IPS-18a (cell line): Measurements from ENCODE around the gene GUCA1A.
"Not testable (repeated sequence)": the region's sequence is repeated elsewhere in the genome, so short reads cannot be mapped to it uniquely, and the experiment has no call there.

Experiments used
- H3K27ac ChIP-seq: one replicate; pipeline ENCODE4 v1.5.1; 2013; ENCODE audit warnings: low read length
- H3K27me3 ChIP-seq: one replicate; pipeline ENCODE4 v1.6.1; 2013; ENCODE audit warnings: mild to moderate bottlenecking, low read length; ENCODE audit not compliant: control insufficient read depth, insufficient read depth
- H3K36me3 ChIP-seq: one replicate; pipeline ENCODE4 v1.6.1; 2013; ENCODE audit warnings: low read depth, low read length; ENCODE audit not compliant: control insufficient read depth
- H3K4me1 ChIP-seq: one replicate; pipeline ENCODE4 v1.6.1; 2013; ENCODE audit warnings: low read depth, low read length; ENCODE audit not compliant: control insufficient read depth
- H3K4me3 ChIP-seq: one replicate; pipeline ENCODE4 v1.5.1; 2013; ENCODE audit warnings: low read length
- H3K9ac ChIP-seq: one replicate; pipeline ENCODE4 v1.6.1; 2013; ENCODE audit warnings: mild to moderate bottlenecking, low read length, moderate library complexity
- H3K9me3 ChIP-seq: one replicate; pipeline ENCODE4 v1.6.1; 2013; ENCODE audit warnings: low read depth, low read length; ENCODE audit not compliant: control insufficient read depth

Gene GUCA1A

DNA sequence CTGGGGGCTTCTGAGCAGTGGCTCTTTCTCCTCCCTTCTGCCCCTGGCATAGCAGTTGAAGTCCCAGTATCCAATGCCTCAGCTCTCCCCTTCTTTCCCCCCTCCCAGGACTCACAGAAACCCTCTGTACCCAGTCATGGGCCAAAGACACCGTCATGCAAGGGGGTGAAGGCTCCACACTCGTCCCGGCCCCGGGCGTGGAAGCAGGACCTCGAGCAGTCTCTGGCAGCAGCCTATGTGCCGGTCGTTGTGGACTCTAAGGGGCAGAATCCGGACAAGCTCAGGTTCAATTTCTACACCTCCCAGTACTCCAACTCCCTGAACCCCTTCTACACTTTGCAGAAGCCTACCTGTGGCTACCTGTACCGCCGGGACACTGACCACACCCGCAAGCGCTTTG is 10.4 kb upstream of the GUCA1A start:
- H3K36me3 ChIP-seq: no peaks in the 10 kb centered on the region
- H3K9ac ChIP-seq: no peak overlapping the region
- no peaks in the 10 kb centered on the region for H3K27me3 ChIP-seq
- H3K9me3 ChIP-seq: no peaks in the 10 kb centered on the region
- H3K4me1 ChIP-seq: peaks cover 14% of the 10 kb centered on the region
- no peak overlapping the region for H3K4me3 ChIP-seq
- no peak overlapping the region for H3K27ac ChIP-seq

DNA sequence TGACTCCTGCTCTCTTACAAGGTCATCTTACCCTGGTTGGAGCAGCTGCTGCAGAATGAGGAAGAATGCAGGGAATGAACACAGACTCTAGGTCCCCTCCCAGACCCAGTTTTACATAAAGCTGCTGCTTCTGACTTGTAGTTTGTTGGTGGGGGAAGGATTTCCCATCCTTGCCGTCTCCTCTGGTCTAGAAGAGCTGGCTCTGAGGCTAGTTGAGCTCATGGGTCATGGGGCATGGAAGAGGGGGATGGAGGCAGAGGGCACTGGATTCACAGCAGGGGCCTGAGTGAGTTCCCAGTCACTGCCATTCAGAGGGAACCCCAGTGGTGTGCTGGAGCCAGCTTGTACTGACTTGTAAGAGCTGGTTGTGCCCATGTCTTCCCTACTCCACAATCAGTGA is 9.2 kb upstream of the GUCA1A start:
- no peaks in the 10 kb centered on the region for H3K9me3 ChIP-seq
- no peaks in the 10 kb centered on the region for H3K27me3 ChIP-seq
- H3K9ac ChIP-seq: no peak overlapping the region
- H3K36me3 ChIP-seq: no peaks in the 10 kb centered on the region
- H3K27ac ChIP-seq: no peak overlapping the region
- H3K4me3 ChIP-seq: no peak overlapping the region
- peaks cover 14% of the 10 kb centered on the region for H3K4me1 ChIP-seq

DNA sequence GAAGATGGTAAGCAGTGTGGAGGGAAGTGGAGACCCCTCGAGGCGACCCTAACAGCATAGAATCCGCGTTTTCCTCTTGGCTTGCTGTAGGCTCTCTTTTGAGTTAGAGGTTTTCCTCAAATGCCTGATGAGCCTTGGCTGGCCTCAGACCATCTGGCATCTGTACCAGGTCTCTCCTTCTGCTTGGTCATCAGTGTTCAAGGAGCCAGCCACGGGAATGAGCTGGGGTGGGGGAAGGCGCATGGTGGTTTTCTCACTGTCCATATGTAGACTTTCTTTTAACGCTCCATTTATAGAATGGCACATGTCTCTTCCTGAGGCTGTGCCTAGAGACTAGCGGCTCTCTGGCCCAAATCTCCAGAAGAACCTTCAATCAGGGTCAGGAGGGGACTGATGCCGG is 8.1 kb upstream of the GUCA1A start:
- H3K9me3 ChIP-seq: no peaks in the 10 kb centered on the region
- no peaks in the 10 kb centered on the region for H3K36me3 ChIP-seq
- no peak overlapping the region for H3K4me3 ChIP-seq
- no peak overlapping the region for H3K27ac ChIP-seq
- H3K27me3 ChIP-seq: no peaks in the 10 kb centered on the region
- H3K9ac ChIP-seq: no peak overlapping the region
- peaks cover 14% of the 10 kb centered on the region for H3K4me1 ChIP-seq

DNA sequence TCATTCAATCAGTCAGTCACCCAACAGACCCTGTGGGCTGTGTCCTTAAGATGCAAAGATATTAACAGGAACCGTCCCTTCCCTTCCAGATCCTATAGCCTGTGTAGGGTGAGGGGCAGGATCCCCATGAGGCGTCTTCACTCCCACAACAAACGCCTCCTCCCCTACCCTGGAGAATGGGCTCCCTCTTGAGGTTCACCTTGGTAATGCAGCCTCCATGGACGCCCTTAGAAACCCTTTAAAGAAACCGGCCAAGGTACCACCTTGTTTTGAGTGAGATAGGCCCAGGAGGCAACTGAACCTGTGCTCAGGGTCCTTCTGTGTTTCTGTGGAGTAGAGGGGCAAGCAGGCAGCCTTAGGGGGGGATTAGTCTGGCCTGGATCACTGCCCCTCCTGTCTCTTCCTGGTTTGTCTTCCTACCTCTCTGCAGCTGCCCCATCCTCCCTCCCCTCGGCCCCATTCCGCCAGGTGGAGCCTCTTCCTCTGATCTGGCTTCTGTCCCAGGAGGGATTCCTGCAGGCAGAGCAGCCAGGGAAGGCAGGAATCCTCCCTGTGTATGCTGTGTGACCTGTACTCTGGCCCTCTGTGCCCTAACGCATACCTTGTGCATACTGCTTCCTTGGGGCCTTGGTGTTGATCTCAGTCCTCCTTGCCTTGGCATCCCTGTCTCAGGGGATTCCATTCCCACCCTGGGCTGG is 6.6 kb upstream of the GUCA1A start:
- H3K36me3 ChIP-seq: no peaks in the 10 kb centered on the region
- H3K9ac ChIP-seq: no peak overlapping the region
- peaks cover 14% of the 10 kb centered on the region for H3K4me1 ChIP-seq
- no peaks in the 10 kb centered on the region for H3K9me3 ChIP-seq
- H3K4me3 ChIP-seq: no peak overlapping the region
- no peak overlapping the region for H3K27ac ChIP-seq
- no peaks in the 10 kb centered on the region for H3K27me3 ChIP-seq

DNA sequence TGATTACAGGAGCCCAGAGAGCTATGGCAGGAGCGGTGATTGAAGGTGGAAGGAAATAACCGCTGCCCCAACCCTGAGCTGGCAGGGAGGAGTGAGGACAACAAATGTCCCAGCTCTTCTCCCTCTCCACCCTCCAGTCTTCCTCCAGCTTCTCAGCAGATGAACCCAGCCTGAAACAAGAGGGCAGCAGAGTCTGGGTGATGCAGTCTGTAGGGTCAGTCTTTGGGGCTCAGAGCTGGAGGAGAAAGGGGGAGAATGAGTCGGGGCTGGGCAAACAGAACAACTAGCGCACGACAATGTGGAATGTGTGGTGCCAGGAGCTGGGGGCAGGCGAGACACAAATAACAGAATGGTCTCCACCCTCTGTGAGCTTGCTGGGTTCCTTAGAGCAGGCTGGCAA is 4.5 kb upstream of the GUCA1A start:
- Histone ChIP-seq H3K4me3 (no peak overlapping the region), H3K9me3 (no peaks in the 10 kb centered on the region), H3K4me1 (peaks cover 8% of the 10 kb centered on the region), H3K36me3 (no peaks in the 10 kb centered on the region), H3K27me3 (no peaks in the 10 kb centered on the region), H3K27ac (no peak overlapping the region), H3K9ac (no peak overlapping the region)

DNA sequence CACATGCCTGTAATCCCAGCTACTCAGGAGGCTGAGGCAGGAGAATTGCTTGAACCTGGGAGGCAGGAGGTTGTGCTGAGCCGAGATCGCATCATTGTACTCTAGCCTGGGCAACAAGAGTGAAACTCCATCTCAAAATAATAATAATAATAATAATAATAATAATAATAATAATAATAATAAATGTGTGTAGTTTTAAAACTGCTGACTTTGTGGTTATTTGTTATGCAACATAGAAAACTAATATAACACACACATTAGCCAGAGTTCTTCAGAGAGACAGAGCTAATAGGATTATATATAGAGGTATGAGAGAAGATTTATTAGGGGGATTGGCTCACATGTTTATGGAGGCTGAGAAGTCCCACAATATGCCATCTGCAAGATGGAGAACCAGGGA is 3.4 kb upstream of the GUCA1A start:
- not testable (repeated sequence) for H3K27me3 ChIP-seq, H3K4me3 ChIP-seq, H3K9me3 ChIP-seq, H3K4me1 ChIP-seq, H3K27ac ChIP-seq, H3K9ac ChIP-seq, H3K36me3 ChIP-seq

DNA sequence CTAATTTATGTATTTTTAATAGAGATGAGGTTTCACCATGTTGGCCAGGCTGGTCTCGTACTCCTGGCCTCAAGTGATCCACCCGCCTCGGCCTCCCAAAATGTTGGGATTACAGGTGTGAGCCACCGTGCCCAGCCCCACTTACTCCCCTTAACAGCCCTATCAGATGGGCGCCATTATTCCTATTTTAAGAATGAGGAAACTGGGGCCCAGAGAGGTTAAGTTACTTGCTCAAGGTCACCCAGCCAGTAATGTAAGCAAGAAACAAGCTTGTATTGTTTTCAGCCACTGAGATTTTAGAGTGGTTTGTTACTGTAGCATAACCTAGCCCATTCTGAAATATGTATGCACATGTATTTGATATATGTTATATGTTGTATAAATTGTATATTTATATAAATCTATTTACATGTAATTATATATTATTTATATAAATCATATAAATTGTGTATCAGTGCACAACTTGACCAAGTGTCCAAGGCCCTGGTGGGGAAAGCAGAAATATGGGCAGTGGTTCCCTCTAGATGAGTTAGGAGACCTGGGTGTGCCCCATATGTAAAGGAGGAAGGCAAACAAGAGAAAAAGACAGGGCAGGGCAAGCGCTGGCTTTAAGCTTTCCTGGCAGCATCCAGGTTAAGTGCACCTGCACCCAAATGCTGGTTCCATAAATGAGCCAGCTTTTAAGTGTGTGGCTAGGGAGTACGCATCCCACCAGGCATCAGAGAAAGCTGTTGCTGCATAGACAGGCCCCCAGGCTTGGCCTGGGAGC is 1.2 kb upstream of the GUCA1A start:
- Histone ChIP-seq H3K27me3 (no peaks in the 10 kb centered on the region), H3K36me3 (no peaks in the 10 kb centered on the region), H3K4me3 (no peak overlapping the region), H3K9me3 (no peaks in the 10 kb centered on the region), H3K27ac (no peak overlapping the region), H3K4me1 (peaks cover 10% of the 10 kb centered on the region), H3K9ac (no peak overlapping the region)

DNA sequence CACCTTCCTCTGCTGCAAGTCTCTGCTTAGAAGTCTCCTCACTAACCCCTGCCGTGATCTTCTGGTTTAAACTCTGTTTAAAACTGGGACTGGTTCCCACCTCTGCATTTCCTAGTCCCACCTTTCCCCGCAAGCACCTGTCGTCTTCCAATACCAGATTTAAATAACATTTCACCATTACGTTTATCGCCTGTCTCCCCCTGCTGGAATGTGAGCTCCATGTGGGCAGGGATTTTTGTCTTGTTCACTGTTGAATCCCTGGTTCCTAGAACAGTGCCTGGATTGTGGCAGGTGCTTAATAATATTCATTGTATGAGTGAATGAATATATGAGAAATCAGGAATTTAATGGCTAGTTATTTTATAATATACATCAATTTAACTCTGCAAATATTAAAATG is 2.7 kb downstream of the GUCA1A start:
- Histone ChIP-seq H3K4me3 (no peak overlapping the region), H3K9me3 (no peaks in the 10 kb centered on the region), H3K4me1 (peaks cover 16% of the 10 kb centered on the region), H3K36me3 (no peaks in the 10 kb centered on the region), H3K9ac (no peak overlapping the region), H3K27me3 (no peaks in the 10 kb centered on the region), H3K27ac (no peak overlapping the region)

DNA sequence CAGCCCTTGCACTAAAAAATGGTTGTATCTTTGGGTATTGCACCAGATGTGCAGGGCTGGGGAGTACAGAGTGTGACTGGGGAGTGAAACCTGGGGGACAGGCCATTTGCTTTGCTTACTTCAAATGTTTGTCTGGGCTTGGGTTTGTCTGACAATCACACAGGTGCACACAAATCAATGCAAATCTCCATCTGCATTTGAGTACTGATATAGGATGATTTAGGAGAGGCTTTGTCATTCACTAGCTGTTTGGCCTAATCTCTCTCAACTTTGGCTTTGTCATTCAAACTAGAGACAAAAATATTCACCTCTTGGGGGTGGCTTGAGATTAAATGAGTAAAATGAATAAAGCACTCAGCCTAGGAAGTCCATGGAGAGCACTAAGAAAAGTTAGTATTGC is 3.8 kb downstream of the GUCA1A start:
- Histone ChIP-seq H3K9me3 (no peaks in the 10 kb centered on the region), H3K4me3 (peak overlapping the region; percentile 53), H3K27ac (no peak overlapping the region)

DNA sequence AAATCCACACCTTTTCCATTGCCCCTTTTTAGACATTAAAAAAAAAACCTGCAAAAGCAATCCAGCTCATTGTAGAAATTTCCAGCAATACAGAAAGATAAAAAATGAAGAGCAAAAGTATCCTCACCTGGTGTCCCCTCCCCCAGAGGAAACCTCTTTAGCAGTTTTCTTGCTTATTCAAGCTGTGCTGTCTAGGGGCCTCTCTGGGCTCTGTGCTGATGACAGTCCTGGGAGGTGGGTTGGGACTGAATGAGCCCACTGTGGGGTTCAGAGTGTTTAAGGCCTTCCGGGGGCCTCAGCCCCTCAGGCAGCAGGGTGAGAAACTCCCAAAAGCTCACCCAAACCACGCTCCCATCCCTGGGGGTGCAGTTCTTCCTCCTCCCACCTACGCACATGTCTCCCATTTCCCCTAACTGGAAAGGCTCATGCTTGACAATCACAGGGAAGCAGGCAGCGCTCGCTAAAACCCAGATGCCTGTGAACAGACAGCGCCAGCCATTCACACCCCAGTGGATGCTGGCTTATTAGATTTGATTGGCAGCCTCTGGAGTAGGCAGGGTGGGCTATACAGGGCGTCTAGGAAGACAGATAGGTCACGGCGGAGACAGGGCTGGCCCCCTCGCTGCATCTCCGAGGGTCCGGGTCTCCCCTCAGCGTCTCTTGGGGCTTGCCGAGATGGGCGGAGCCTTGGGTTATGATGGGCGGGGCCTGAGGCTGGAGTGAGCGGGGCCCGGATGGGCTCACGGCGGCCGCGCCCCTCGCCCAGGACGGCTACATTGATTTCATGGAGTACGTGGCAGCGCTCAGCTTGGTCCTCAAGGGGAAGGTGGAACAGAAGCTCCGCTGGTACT is 4.6 kb downstream of the GUCA1A start:
- Histone ChIP-seq H3K27me3 (no peaks in the 10 kb centered on the region), H3K4me3 (peak overlapping the region; percentile 53), H3K36me3 (no peaks in the 10 kb centered on the region), H3K9me3 (no peaks in the 10 kb centered on the region), H3K27ac (no peak overlapping the region), H3K9ac (peak overlapping the region; percentile 33), H3K4me1 (peaks cover 16% of the 10 kb centered on the region)

More for the DNA sequence above, 3.8 kb downstream of the GUCA1A start:
- peak overlapping the region; percentile 33 for H3K9ac ChIP-seq
- H3K4me1 ChIP-seq: peaks cover 16% of the 10 kb centered on the region
- no peaks in the 10 kb centered on the region for H3K36me3 ChIP-seq
- no peaks in the 10 kb centered on the region for H3K27me3 ChIP-seq

DNA sequence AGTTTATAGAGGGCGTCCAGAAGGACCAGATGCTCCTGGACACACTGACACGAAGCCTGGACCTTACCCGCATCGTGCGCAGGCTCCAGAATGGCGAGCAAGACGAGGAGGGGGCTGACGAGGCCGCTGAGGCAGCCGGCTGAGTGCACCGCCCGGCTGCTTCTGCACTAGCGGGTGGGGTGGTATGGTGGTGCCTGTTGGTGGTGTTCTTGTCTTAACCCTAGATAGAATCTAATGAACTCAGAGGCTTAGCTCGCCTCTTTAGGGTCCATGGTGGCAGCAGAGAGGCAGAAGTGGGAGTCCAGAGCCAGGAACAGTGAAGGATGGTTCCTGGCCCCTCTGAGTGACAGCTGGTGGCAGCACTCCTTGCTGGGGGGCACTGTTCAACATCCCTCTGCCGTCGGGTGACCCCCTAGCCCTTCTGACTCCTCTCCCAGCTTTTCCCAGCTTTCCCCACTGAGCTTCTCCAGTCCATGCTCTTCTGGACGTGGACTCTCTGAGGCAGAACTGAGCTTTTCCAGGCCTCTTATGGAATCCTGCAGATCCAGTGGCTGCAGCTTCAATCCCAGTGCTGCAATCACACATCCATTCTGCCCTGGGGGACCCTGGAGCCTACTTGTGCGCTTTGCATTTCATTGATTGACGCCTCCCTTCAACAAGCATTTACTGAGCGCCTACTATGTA is 6.2 kb downstream of the GUCA1A start:
- Histone ChIP-seq H3K4me1 (peaks cover 16% of the 10 kb centered on the region), H3K36me3 (no peaks in the 10 kb centered on the region), H3K4me3 (no peak overlapping the region), H3K9me3 (no peaks in the 10 kb centered on the region), H3K27me3 (no peaks in the 10 kb centered on the region), H3K9ac (no peak overlapping the region), H3K27ac (no peak overlapping the region)
